Stimulated activated CD4-positive, alpha-beta T cell treated with anti-CD3 and anti-CD28 coated beads, TNF-alpha, amount 100 ng/mL, for 48 hours (primary cell): ENCODE data around the gene LRIT3.

ENCODE experiments used
- DNase-seq, 3 donors: peaks; one replicate each; pipeline ENCODE4 v3.0.0-alpha.2; 2020; ENCODE audit warnings: low read depth in 3 of 3

LRIT3 gene

GRCh38 chr4:109908731-109909130, 60.8 kb downstream of the LRIT3 start:
- no peak for DNase-seq

- DNase-seq: no peak
Measured at GRCh38 chr4:109910256-109910655, 62.3 kb downstream of the LRIT3 start.

GRCh38 chr4:109912706-109913595, 65.0 kb downstream of the LRIT3 start, which contains the start of gene EGF:
Gene EGF, plus strand, starts transcription at chr4:109912883. Its CDS starts 453 bp downstream, at chr4:109913336.
- DNase-seq: no peak

GRCh38 chr4:109913596-109914241, 65.8 kb downstream of the LRIT3 start:
- no peak for DNase-seq

GRCh38 chr4:109914322-109914721, 66.4 kb downstream of the LRIT3 start:
- DNase-seq: no peak

- DNase-seq: no peak
Measured at GRCh38 chr4:109915385-109916026, 67.6 kb downstream of the LRIT3 start.

GRCh38 chr4:109916027-109916409, 68.1 kb downstream of the LRIT3 start:
- DNase-seq: no peak

- DNase-seq: no peak
Measured at GRCh38 chr4:109921384-109921808, 73.5 kb downstream of the LRIT3 start.
